Measurements from ENCODE around the gene UBAC2.

Gene UBAC2

GRCh38 chr13:99314640-99315176 is 114.1 kb downstream of the UBAC2 start:
- DNase-seq = no peak

DNA sequence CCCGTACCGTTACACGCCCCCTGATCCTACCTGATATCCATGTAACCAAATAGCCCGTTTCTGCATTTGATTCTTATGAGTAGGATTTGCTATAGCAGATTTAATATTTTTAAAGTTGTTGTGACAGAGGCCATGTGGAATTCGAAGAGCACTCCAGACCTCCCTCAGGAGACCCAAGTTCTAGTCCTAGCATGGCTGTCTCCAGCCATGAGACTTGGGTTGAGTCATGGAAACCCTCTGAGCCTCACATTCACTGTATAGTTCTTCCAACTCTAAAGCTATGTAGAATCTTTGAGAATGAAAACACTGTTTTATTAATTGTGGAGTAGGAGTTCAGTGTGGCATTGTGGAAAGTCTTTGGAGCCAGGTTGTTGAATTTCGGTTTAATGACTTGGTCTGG is 114.5 kb downstream of the UBAC2 start:
- DNase-seq = no peak

- DNase-seq = no peak
Measured at GRCh38 chr13:99316224-99316623, 115.6 kb downstream of the UBAC2 start.

DNA sequence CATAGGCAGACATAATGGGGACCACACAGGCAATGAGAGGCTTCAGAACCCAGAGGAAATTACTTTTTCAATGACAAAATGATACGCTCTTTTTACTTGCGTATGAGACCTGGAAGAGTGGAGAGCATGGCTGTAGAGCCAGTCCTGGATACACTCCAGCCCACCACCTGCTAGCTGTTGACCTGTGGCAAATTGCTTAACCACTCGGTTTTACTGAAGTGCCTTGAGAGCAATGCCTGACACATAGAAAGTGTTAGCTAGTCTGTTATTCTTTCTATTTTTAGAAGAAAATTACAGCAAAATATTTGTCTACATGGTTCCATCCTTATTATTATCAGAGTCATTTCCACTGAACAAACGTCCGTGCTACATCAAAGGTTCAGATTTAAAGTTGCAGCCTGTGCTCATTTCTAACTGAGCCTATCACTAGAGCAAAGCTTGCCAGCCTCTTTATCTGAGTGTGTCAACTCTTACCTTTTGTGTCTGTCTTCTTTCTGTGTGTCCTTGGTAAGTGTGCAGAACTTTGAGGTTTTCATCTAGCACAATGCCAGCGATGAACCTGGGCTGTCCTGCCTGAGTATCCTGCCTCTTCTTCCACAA is 116.1 kb downstream of the UBAC2 start:
- DNase-seq = no peak

- no peak for DNase-seq
Measured at GRCh38 chr13:99320693-99321481, 120.2 kb downstream of the UBAC2 start.

DNA sequence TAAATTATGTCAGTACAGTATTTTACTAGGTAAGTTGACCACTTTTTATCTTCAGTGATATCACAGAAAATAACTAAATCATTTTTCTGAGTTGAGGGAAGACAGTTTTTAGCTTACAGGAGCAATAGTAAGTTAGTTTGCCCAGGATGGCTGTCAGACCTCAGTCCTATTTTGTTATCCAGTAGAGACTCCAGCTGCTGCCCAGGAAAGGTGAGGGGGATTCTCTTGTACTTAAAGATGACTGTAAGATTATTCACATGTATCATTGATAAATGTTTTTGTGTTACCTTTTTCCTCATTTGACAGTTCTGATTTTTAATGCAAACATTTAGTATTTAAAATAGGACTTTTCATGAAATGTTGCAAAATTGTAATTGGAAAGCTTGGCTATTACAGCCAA is 121.1 kb downstream of the UBAC2 start:
- DNase-seq = no peak

GRCh38 chr13:99322297-99323103 is 121.8 kb downstream of the UBAC2 start:
- no peak for DNase-seq

DNA sequence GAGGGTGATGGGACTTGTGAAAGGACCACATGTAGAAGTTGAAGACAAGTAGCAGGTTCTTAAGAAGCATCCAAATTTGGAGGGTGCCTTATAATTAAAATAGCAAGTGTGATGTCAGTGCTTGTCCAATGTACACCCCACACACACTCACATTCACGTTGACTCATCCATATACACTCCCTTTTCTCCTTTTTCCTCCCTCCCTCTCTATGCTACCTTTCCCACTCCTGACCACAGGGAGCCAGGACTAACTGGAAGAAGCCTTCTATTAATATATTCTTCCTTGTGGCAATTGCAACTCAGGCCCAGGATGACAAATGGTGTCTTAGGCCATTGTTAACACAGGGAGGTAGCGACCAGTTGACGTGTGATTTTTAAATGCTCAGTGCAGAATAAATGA is 122.8 kb downstream of the UBAC2 start:
- DNase-seq = no peak

GRCh38 chr13:99326012-99326411 is 125.4 kb downstream of the UBAC2 start:
- DNase-seq = no peak

- DNase-seq = no peak
Measured at GRCh38 chr13:99327126-99327525, 126.5 kb downstream of the UBAC2 start.

GRCh38 chr13:99327761-99328160 is 127.1 kb downstream of the UBAC2 start:
- DNase-seq = no peak

GRCh38 chr13:99329477-99329876 is 128.8 kb downstream of the UBAC2 start:
- DNase-seq = no peak

GRCh38 chr13:99330942-99331341 is 130.3 kb downstream of the UBAC2 start:
- DNase-seq = no peak

- no peak for DNase-seq
Measured at GRCh38 chr13:99331881-99332293, 131.2 kb downstream of the UBAC2 start.

DNA sequence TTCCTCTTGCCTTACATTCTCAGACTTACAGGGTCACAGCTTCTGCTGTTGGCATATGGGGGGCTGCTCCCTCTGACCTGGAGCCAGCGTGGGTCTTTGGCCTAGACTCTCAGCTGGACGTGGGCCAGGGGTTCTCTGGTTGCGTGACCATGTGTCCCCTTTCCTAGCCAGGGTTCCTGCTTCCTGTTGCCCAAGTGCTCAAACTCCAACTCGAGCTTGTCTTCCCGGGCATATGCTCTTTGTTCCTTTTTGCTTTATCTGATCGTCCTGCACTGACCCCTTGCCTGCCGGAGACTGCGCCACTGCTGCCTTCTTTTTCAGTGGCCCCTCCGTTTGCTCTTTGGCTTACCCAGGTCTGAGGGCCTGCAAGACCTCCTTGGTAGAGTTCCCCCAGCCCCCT is 131.8 kb downstream of the UBAC2 start:
- DNase-seq = no peak

- DNase-seq = no peak
Measured at GRCh38 chr13:99334221-99334620, 133.6 kb downstream of the UBAC2 start.

DNA sequence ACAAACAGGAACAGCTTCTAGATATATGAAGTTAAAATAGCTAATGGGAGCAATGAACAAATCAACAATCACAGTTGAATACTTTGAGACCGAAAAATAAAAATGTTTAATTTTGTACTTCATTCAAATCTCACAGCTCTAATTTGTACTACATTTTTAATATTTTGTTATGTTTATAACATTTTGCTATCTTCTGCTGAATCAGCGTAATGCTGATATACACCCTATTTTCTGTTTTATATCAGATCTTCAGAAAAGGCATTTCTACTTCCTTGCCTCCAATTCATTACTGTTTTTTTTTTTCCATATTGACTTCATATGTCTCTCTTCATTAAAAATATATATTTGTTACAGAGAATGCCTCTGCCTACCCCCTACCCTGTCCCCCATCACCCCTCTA is 134.4 kb downstream of the UBAC2 start:
- no peak for DNase-seq

DNA sequence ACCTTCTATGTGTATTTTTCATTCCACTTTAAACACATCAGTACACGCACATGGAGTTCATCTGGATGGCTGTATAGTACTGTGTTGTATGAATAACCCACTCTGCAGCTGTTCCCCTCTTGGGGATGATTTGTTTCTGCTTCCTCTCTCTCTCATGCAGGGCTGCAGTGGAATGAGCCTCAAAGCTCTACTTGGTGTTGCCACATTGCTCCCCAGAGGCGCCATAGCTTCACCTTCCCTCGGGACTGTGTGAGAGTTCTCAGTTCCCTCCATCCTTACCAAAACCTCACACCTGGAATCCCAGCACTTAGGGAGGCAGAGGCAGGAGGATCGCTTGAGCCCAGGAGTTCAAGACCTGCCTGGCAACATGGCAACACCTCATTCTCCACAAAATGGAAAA is 134.9 kb downstream of the UBAC2 start:
- no peak for DNase-seq

DNA sequence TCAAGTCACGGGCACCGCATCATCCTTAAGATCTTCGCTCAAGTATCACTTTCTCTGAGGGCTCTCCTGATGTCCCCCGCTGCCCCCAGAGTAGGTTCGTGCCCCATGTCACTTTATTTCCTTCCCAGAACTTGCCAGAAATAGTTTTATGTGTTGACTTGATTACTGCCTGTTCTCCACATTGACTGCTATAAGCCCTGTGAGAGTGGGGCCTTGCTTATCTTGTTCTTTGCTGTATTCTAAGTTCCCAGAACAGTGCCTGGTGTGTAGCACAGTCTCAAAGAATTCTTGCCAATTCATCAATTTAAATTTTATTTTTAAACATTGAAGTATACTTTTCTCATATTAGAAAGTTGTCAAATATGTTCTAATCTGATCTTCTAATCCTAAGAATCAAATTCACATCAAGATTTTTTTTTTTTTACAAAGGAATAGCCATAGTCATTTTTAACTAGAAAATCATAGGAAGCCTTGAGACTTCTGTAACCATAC is 138.6 kb downstream of the UBAC2 start:
- no peak for DNase-seq

- DNase-seq = no peak
Measured at GRCh38 chr13:99339736-99340397, 139.2 kb downstream of the UBAC2 start.

DNA sequence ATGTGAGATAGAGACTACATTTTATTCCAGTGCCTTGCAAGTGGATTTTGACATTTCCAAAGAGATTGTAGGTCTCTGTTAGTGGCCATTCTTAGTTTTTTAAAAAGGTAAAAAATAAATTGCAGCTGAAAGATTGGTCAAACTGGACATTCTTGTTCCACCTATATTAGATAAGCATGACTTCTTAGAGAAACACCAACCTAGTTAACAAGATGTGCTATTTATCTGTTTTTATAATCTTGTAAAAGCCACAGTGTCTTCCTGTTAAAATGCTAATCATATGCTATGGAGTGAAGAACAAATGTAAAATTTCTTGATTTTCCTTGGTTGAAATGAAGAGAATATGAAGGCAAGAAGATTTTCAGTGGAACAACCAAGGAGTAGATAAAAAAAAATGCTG is 140.0 kb downstream of the UBAC2 start:
- no peak for DNase-seq

DNA sequence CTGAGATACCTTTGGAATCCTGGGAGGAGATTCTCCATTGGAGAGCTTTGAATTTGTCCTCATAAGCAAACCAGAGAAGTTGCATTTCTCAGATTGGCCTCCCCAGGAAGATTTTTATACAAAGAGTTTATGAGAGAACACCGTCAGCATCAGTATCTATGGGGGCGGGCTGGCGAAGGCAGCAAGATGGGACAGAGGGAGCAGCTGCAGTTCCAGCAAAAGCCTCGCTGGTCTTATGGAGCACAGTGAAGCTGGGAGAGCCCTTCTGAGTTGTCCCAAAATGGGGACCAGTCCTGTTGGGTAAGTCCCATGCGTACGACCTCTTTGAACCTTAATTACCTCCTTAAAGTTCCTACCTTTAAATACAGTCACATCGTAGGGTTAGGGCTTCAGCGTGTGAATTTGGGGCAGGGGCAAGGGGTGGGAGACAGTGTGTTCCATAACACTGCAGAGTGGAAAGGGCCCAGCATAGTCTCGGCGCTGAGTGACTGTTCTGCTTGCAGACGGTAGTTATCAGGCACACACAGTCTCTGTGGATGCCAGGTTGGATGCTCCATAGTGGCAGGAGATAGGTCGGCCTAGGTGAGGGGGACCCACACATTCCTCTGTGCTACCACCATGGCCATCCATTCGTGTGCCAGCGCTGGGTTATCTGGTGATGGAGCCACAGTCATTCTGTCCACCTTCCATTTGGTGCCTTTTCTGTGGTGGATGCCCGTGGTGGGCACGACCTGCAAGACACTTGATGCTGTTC is 141.5 kb downstream of the UBAC2 start:
- no peak for DNase-seq
